DOHH2 (cell line): ENCODE results near the gene LPGAT1.

Experiments
- H3F3A ChIP-seq: fragments of 200-600 bp; sonication (generic), shearing (Covaris generic); 2 replicates; pipeline ENCODE4 v1.6.0; 2016; ENCODE audit warnings: antibody characterized with exemption, mild to moderate bottlenecking; ENCODE audit not compliant: control insufficient read depth, insufficient read depth
- H3K27ac ChIP-seq: fragments of 200-600 bp; sonication (generic); 2 replicates; pipeline ENCODE4 v1.5.1; 2014; ENCODE audit warnings: low read depth, mild to moderate bottlenecking, low read length, moderate library complexity
- H3K27me3 ChIP-seq: fragments of 200-600 bp; sonication (generic); 2 replicates; pipeline ENCODE4 v1.6.1; 2014; ENCODE audit warnings: mild to moderate bottlenecking, low read length, mixed read lengths; ENCODE audit not compliant: control insufficient read depth
- H3K36me3 ChIP-seq: fragments of 200-600 bp; sonication (generic); 2 replicates; pipeline ENCODE4 v1.6.1; 2014; ENCODE audit warnings: mild to moderate bottlenecking, low read length, moderate library complexity, mixed read lengths; ENCODE audit not compliant: control insufficient read depth
- H3K4me1 ChIP-seq: fragments of 200-600 bp; sonication (generic); 2 replicates; pipeline ENCODE4 v1.6.1; 2014; ENCODE audit warnings: mild to moderate bottlenecking, low read length, mixed read lengths; ENCODE audit not compliant: control insufficient read depth
- H3K4me2 ChIP-seq: fragments of 200-600 bp; sonication (generic); 2 replicates; pipeline ENCODE4 v1.6.0; 2014; ENCODE audit warnings: mild to moderate bottlenecking, low read length, moderate library complexity
- H3K4me3 ChIP-seq: fragments of 200-600 bp; sonication (generic); 2 replicates; pipeline ENCODE4 v1.5.1; 2014; ENCODE audit warnings: mild to moderate bottlenecking, low read length, mixed read lengths
- H3K79me2 ChIP-seq: fragments of 200-600 bp; sonication (generic); 2 replicates; pipeline ENCODE4 v1.6.1; 2014; ENCODE audit warnings: mild to moderate bottlenecking, low read length, mixed read lengths; ENCODE audit not compliant: control insufficient read depth
- H3K9me2 ChIP-seq: fragments of 200-600 bp; sonication (generic); replicated peaks from 2 replicates; pipeline ENCODE4 v1.6.1; 2014; ENCODE audit warnings: mild to moderate bottlenecking, low read length, mixed read lengths; ENCODE audit not compliant: control insufficient read depth
- H3K9me3 ChIP-seq: fragments of 200-600 bp; sonication (generic); 2 replicates; pipeline ENCODE4 v1.6.1; 2014; ENCODE audit warnings: antibody characterized with exemption, low read length, mixed read lengths; ENCODE audit not compliant: control insufficient read depth, insufficient read depth
- H4K20me1 ChIP-seq: fragments of 200-600 bp; sonication (generic); 2 replicates; pipeline ENCODE4 v1.6.0; 2014; ENCODE audit warnings: low read depth, mild to moderate bottlenecking, antibody characterized with exemption, low read length, moderate library complexity; ENCODE audit not compliant: control insufficient read depth, insufficient read depth
- CTCF ChIP-seq: fragments of 200-600 bp; sonication (generic); IDR thresholded peaks from one replicate; pipeline ENCODE4 v1.5.1; 2014; ENCODE audit warnings: antibody characterized with exemption, mild to moderate bottlenecking, low read depth, low read length; ENCODE audit not compliant: poor library complexity, severe bottlenecking
- EZH2phosphoT487 ChIP-seq: fragments of 200-600 bp; sonication (generic); IDR thresholded peaks from 2 replicates; pipeline ENCODE4 v1.6.1; 2017; ENCODE audit warnings: borderline replicate concordance, mild to moderate bottlenecking, antibody characterized with exemption, low read length, moderate library complexity, mixed read lengths

The LPGAT1 gene

GRCh38 chr1:211710566-211711314 is 119.8 kb downstream of the LPGAT1 start:
- H3K9me3 ChIP-seq = no peaks in the 10 kb centered on the region
- no peak overlapping the region for H3K4me3 ChIP-seq
- H3K36me3 ChIP-seq = no peaks in the 10 kb centered on the region
- peaks cover 2% of the 10 kb centered on the region; the same call in 1 of the 2 replicates for H3K27me3 ChIP-seq
- no peaks in the 10 kb centered on the region for H3K79me2 ChIP-seq
- TF ChIP-seq CTCF (no peak), EZH2phosphoT487 (no peak)
- H3F3A ChIP-seq = no peaks in the 10 kb centered on the region
- H4K20me1 ChIP-seq = no peaks in the 10 kb centered on the region
- H3K27ac ChIP-seq = no peak overlapping the region
- H3K4me1 ChIP-seq = no peaks in the 10 kb centered on the region
- no peak overlapping the region for H3K4me2 ChIP-seq
- H3K9me2 ChIP-seq = no peaks in the 10 kb centered on the region

GRCh38 chr1:211708926-211709325 is 121.6 kb downstream of the LPGAT1 start:
- Histone ChIP-seq H3K4me2 (no peak overlapping the region), H4K20me1 (no peaks in the 10 kb centered on the region), H3K79me2 (no peaks in the 10 kb centered on the region), H3K4me3 (no peak overlapping the region), H3K4me1 (peaks cover 3% of the 10 kb centered on the region; the same call in 1 of the 2 replicates), H3K27me3 (peaks cover 5% of the 10 kb centered on the region; the same call in 1 of the 2 replicates), H3K9me2 (no peaks in the 10 kb centered on the region), H3K9me3 (no peaks in the 10 kb centered on the region), H3K36me3 (no peaks in the 10 kb centered on the region), H3F3A (no peaks in the 10 kb centered on the region), H3K27ac (no peak overlapping the region)
- TF ChIP-seq CTCF (no peak), EZH2phosphoT487 (no peak)

GRCh38 chr1:211708006-211708405 is 122.6 kb downstream of the LPGAT1 start:
- H3K36me3 ChIP-seq = no peaks in the 10 kb centered on the region
- H3K79me2 ChIP-seq = no peaks in the 10 kb centered on the region
- H3K27me3 ChIP-seq = peaks cover 11% of the 10 kb centered on the region; the same call in 1 of the 2 replicates
- peaks cover 6% of the 10 kb centered on the region; the same call in 1 of the 2 replicates for H3K4me1 ChIP-seq
- TF ChIP-seq CTCF (no peak), EZH2phosphoT487 (no peak)
- H3K4me2 ChIP-seq = no peak overlapping the region
- no peaks in the 10 kb centered on the region for H4K20me1 ChIP-seq
- H3K9me3 ChIP-seq = no peaks in the 10 kb centered on the region
- no peak overlapping the region for H3K4me3 ChIP-seq
- no peaks in the 10 kb centered on the region for H3F3A ChIP-seq
- H3K9me2 ChIP-seq = no peaks in the 10 kb centered on the region
- H3K27ac ChIP-seq = no peak overlapping the region
